Measurements from ENCODE around the gene MLST8.

DNA sequence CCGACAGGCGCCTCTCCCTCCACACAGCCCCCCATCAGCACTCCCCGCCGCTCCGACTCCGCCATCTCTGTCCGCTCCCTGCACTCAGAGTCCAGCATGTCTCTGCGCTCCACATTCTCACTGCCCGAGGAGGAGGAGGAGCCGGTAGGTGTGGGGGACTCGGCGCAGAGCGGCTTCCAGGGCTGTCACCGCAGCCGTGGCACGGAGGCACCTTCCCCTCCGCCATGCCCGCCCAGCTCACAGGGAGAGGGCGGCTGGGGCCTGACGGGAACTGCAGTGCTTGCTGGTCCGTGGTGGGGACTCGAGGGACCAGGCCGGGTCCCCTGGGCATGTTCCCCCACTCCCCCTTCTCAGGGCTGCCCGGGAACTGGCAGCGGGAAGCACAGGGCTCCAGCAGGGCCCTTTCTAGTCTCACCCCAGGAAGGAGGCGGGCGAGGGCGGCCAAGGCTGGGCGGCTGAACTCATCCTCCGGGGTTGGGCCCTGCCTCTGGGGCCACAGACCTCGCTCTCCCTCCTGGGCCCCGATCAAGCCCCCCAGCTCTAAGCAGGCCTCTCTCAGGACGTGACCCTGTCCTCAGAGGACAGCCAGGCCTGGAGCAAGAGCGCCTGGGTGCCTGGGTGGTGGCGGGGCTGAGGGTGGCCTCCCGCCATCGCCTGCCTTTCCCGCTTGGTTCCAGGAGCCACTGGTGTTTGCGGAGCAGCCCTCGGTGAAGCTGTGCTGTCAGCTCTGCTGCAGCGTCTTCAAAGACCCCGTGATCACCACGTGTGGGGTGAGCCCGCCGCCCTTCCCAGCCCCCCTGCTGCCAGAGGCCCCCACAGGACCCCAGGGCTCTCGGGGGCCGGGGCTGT lies 34.4 kb upstream of the MLST8 start:
- TF ChIP-seq, protein P1, sequence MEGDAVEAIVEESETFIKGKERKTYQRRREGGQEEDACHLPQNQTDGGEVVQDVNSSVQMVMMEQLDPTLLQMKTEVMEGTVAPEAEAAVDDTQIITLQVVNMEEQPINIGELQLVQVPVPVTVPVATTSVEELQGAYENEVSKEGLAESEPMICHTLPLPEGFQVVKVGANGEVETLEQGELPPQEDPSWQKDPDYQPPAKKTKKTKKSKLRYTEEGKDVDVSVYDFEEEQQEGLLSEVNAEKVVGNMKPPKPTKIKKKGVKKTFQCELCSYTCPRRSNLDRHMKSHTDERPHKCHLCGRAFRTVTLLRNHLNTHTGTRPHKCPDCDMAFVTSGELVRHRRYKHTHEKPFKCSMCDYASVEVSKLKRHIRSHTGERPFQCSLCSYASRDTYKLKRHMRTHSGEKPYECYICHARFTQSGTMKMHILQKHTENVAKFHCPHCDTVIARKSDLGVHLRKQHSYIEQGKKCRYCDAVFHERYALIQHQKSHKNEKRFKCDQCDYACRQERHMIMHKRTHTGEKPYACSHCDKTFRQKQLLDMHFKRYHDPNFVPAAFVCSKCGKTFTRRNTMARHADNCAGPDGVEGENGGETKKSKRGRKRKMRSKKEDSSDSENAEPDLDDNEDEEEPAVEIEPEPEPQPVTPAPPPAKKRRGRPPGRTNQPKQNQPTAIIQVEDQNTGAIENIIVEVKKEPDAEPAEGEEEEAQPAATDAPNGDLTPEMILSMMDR (IDR thresholded peaks at IDR 0.05), result no peak
- TF ChIP-seq POLR2A (IDR thresholded peaks at IDR 0.05), result no peak
